Stomach (tissue), 9 donors: Measurements from ENCODE around the gene NCAPG. TPM values are rescaled to one million over a fixed set of nuclear protein-coding genes. Genes with fewer than 3 reads are reported as not detected.

ENCODE experiments used
- DNase-seq, 2 donors: peaks; one replicate each; pipeline versions ENCODE4 v3.0.0 to v3.0.0-alpha.2; 2013 to 2019
- H3K27ac ChIP-seq, 5 donors: fragments of 200-600 bp in 4 of 5; sonication (generic) in 4 of 5; one replicate each; pipeline ENCODE4 v1.5.1; 2013 to 2019; ENCODE audit warnings: mild to moderate bottlenecking in 1 of 5, moderate library complexity in 1 of 5
- H3K27me3 ChIP-seq, 3 donors: fragments of 200-600 bp; sonication (generic); one replicate each; pipeline ENCODE4 v1.5.1; 2017 to 2019; ENCODE audit warnings: mixed run types in 1 of 3
- H3K36me3 ChIP-seq, 4 donors: fragments of 200-600 bp; sonication (generic); 1 replicate in 3 of 4; 2 replicates in 1 of 4; pipeline ENCODE4 v1.5.1; 2016 to 2019
- H3K4me1 ChIP-seq, 4 donors: fragments of 200-600 bp; sonication (generic); one replicate each; pipeline ENCODE4 v1.5.1; 2016 to 2019
- H3K4me3 ChIP-seq, 4 donors: fragments of 200-600 bp; sonication (generic) in 3 of 4; one replicate each; pipeline ENCODE4 v1.5.1; 2016 to 2019; ENCODE audit warnings: mild to moderate bottlenecking in 1 of 4
- H3K9me3 ChIP-seq, 4 donors: fragments of 200-600 bp; sonication (generic); one replicate each; pipeline ENCODE4 v1.5.1; 2016 to 2019
- CTCF ChIP-seq, 7 experiments: fragments of 450-650 bp in 4 of 7; fragments of 200-600 bp in 3 of 7; sonication (generic) in 3 of 7; IDR thresholded peaks; one replicate each; pipeline ENCODE4 v1.5.1; 2016 to 2019; ENCODE audit warnings: antibody characterized with exemption in 7 of 7, control low read depth in 2 of 7, mild to moderate bottlenecking in 1 of 7
- EP300 ChIP-seq: sonication (generic); formaldehyde crosslinking; IDR thresholded peaks from one replicate; pipeline ENCODE4 v1.6.1; 2017; ENCODE audit warnings: antibody characterized with exemption
- POLR2A ChIP-seq, 4 donors: fragments of 450-650 bp; IDR thresholded peaks; one replicate each; pipeline ENCODE4 v1.6.1; 2016; ENCODE audit warnings: antibody characterized with exemption in 4 of 4, control low read depth in 2 of 4, mild to moderate bottlenecking in 1 of 4, moderate library complexity in 1 of 4
- POLR2AphosphoS5 ChIP-seq, 3 donors: sonication (generic); formaldehyde crosslinking; IDR thresholded peaks; one replicate each; pipeline ENCODE4 v1.6.1; 2016; ENCODE audit warnings: antibody characterized with exemption in 3 of 3
- WGBS, 5 donors: extraction: QIAGEN DNeasy Blood & Tissue Kit in 3 of 5; methylation state at CpG; one replicate each; pipeline versions ENCODE4 v1.1.5 to v1.1.7; 2013 to 2018; 5-methylcytosine and 5-hydroxymethylcytosine counted together
- intact Hi-C: fragments of 100-400 bp; cut with DNase I; formaldehyde crosslinking; loops from one replicate; pipeline ENCODE4 v1.15.1; 2023; ENCODE audit warnings: low total_unique reads
- polyA plus RNA-seq, 3 donors: library from polyadenylated mRNA; stranded (reverse); fragments of 200-250 nt; gene quantifications; one replicate each; pipeline ENCODE4 v1.2.3, GENCODE V29; 2013
- total RNA-seq, 5 donors: library from RNA; depleted of rRNA; stranded (reverse); fragments of >200 nt; gene quantifications; one replicate each; pipeline versions ENCODE4 v1.1.0 to v1.2.3, GENCODE V29; 2014 to 2016
- donor health status: healthy with polysubstance abuse.
- donor health status: Bipolar disorder and iron deficiency.
- donor health status: healthy.

Gene NCAPG
- total and polyA plus RNA-seq, 8 donors: 0.61 to 16.3 (median 4.5) TPM

DNA sequence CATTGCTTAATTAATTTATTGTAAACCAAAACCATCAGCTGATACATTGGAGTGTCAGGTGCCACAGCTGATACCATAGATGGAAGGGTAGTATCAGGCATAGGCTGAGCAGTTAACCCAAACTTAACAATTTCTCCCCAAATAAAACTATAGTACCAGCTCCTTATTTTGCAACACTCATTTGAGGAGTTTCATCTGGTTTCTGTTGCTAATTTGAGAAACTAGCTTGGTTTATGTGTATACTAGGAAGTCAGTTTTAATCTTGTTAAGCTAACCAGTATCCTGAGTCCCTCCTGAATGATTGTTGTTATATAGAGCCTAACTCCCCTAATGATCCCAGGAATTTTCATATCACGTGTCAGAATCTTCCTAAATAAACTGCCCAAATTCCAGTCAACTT, 13.0 kb upstream of the NCAPG start:
- intact Hi-C loops: no loop called here
- Histone ChIP-seq H3K4me3 (no peak overlapping the region), H3K4me1 (no peaks in the 10 kb centered on the region), H3K27me3 (no peaks in the 10 kb centered on the region), H3K36me3 (peaks cover 5 to 64% (median 50%) of the 10 kb centered on the region in 4 donors), H3K27ac (no peak overlapping the region), H3K9me3 (no peaks in the 10 kb centered on the region)
- no peak for DNase-seq
- TF ChIP-seq EP300: no peak
- no peak for TF ChIP-seq POLR2A (IDR thresholded peaks at IDR 0.05)
- no peak for TF ChIP-seq CTCF (IDR thresholded peaks at IDR 0.05)
- TF ChIP-seq POLR2AphosphoS5 (IDR thresholded peaks at IDR 0.05): no peak
- 88 to 96% (median 94%) methylated on average over 1 of the region's 1 CpG for WGBS, 5 donors

- TF ChIP-seq CTCF (IDR thresholded peaks at IDR 0.05): no peak
- TF ChIP-seq POLR2A (IDR thresholded peaks at IDR 0.05): no peak
- no peak for TF ChIP-seq POLR2AphosphoS5 (IDR thresholded peaks at IDR 0.05)
- Histone ChIP-seq H3K4me1 (peaks cover 29 to 49% (median 36%) of the 10 kb centered on the region in 4 donors), H3K36me3 (peaks cover 25 to 42% (median 40%) of the 10 kb centered on the region in 4 donors), H3K27ac (no peak overlapping the region), H3K9me3 (no peaks in the 10 kb centered on the region), H3K4me3 (no peak overlapping the region), H3K27me3 (no peaks in the 10 kb centered on the region)
- no peak for DNase-seq
- intact Hi-C loops: no loop called here
- 74 to 89% (median 79%) methylated on average over 3 of the region's 3 CpGs for WGBS, 5 donors
Measured at GRCh38 chr4:17805580-17806155, 5.1 kb upstream of the NCAPG start.

DNA sequence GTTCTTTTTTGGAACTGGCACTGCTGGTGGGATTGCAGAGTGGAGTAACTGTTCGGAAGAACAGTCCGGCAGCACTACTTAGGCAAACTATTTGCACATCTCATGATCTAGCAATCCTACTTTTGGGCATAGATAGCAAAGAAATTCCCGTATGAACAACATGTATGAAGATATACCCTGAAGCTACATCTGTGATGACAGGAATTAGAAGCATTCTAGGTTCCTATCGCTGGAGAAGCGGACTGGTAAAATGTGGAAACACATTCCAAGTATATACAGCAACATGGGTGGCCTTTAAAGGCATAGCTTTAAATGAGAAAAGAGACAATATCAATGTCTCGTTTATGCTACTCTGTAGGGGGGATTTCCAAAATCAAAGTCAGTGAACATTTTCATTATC, 3.3 kb upstream of the NCAPG start:
- Histone ChIP-seq H3K4me3 (peak overlapping the region in 3 of 4 donors; percentile 24 to 78 (median 68)), H3K4me1 (peaks cover 34 to 65% (median 45%) of the 10 kb centered on the region in 4 donors), H3K27ac (peak overlapping the region in 1 of 5 donors; percentile 10), H3K27me3 (no peaks in the 10 kb centered on the region), H3K36me3 (peaks cover 23 to 25% (median 25%) of the 10 kb centered on the region in 4 donors), H3K9me3 (no peaks in the 10 kb centered on the region)
- WGBS, 5 donors: 47 to 64% (median 54%) methylated on average over 6 of the region's 6 CpGs
- intact Hi-C loops: no loop called here
- DNase-seq: no peak
- TF ChIP-seq EP300: no peak
- TF ChIP-seq POLR2A (IDR thresholded peaks at IDR 0.05): no peak
- TF ChIP-seq POLR2AphosphoS5 (IDR thresholded peaks at IDR 0.05): no peak
- TF ChIP-seq CTCF (IDR thresholded peaks at IDR 0.05): no peak

DNA sequence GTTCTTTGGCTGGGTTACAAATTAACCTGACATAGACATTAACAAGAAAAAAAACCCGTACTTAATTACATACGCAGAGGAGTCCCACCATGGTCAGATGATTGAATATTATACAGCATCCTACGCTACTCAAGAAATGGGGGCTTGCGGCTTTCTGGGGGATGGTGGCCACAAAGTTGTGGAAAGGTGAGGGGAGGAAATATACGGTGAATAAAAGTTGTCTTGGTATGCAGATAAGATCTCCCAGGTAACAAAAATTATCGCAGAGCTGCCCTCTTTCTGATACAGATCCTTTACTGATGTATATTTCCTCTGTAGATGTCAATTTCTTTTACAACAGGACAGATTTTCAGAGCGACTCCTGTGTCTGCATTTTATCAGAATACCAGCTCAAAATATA, 1.1 kb upstream of the NCAPG start:
- Histone ChIP-seq H3K27me3 (no peaks in the 10 kb centered on the region), H3K36me3 (peaks cover under 1 to 3% (median 3%) of the 10 kb centered on the region in 4 donors), H3K4me1 (peaks cover 34 to 70% (median 45%) of the 10 kb centered on the region in 4 donors), H3K9me3 (no peaks in the 10 kb centered on the region), H3K4me3 (peak overlapping the region; percentile 68 to 88 (median 77)), H3K27ac (peak overlapping the region in 4 of 5 donors; percentile 96 to 98 (median 97))
- 1 to 2% (median 1%) methylated on average over 7 of the region's 7 CpGs for WGBS, 5 donors
- no peak for TF ChIP-seq CTCF (IDR thresholded peaks at IDR 0.05)
- DNase-seq: peak in 1 of 2 donors; percentile 27
- intact Hi-C loops: no loop called here
